Adrenal gland (tissue), 12 donors: ENCODE results near the gene HARS2. TPM values are rescaled to one million over a fixed set of nuclear protein-coding genes. Genes with fewer than 3 reads are reported as not detected.
"Not testable (repeated sequence)": the region's sequence is repeated elsewhere in the genome, so short reads cannot be mapped to it uniquely, and the experiment has no call there.

Source experiments
- DNase-seq, 7 donors: peaks; one replicate each; pipeline ENCODE4 v3.0.0-alpha.2; 2019 to 2020
- H3K27ac ChIP-seq, 5 donors: fragments of 200-600 bp; sonication (generic) in 4 of 5; 1 replicate in 3 of 5; 2 replicates in 2 of 5; pipeline versions ENCODE4 v1.5.1 to v1.8.0; 2016 to 2020; ENCODE audit warnings: mild to moderate bottlenecking in 1 of 5
- H3K27me3 ChIP-seq: fragments of 200-600 bp; 2 replicates; pipeline ENCODE4 v1.8.0; 2021
- H3K36me3 ChIP-seq, 2 donors: fragments of 200-600 bp; replicated peaks in 1 of 2; 1 replicate in 1 of 2; 2 replicates in 1 of 2; pipeline versions ENCODE4 v1.5.1 to v1.8.0; 2018 to 2022
- H3K4me1 ChIP-seq, 2 donors: fragments of 200-600 bp; replicated peaks in 1 of 2; 1 replicate in 1 of 2; 2 replicates in 1 of 2; pipeline versions ENCODE4 v1.5.1 to v1.8.0; 2018 to 2021
- H3K4me3 ChIP-seq, 4 donors: fragments of 200-600 bp; sonication (generic) in 3 of 4; one replicate each; pipeline ENCODE4 v1.5.1; 2016 to 2018
- H3K9me3 ChIP-seq, 3 donors: fragments of 200-600 bp; sonication (generic) in 1 of 3; replicated peaks in 1 of 3; 1 replicate in 2 of 3; 2 replicates in 1 of 3; pipeline versions ENCODE4 v1.5.1 to v1.8.0; 2016 to 2021
- CTCF ChIP-seq, 6 experiments: fragments of 450-650 bp in 4 of 6; fragments of 200-600 bp in 2 of 6; sonication (generic) in 1 of 6; IDR thresholded peaks; 1 replicate in 5 of 6; 2 replicates in 1 of 6; pipeline versions ENCODE4 v1.5.1 to v1.8.0; 2016 to 2021; ENCODE audit warnings: antibody characterized with exemption in 6 of 6, mild to moderate bottlenecking in 2 of 6, moderate library complexity in 1 of 6
- POLR2A ChIP-seq, 2 donors: fragments of 450-650 bp; IDR thresholded peaks; one replicate each; pipeline ENCODE4 v1.6.1; 2017; ENCODE audit warnings: antibody characterized with exemption in 2 of 2, mild to moderate bottlenecking in 2 of 2, moderate library complexity in 1 of 2
- WGBS, 4 donors: extraction: QIAGEN DNeasy Blood & Tissue Kit in 2 of 4; methylation state at CpG; one replicate each; pipeline versions ENCODE4 v1.1.5 to v1.1.7; 2013 to 2017; 5-methylcytosine and 5-hydroxymethylcytosine counted together
- intact Hi-C, 2 donors: fragments of 100-400 bp; cut with DNase I; formaldehyde crosslinking; loops; one replicate each; pipeline versions ENCODE4 v1.14.1 to v1.15.0; 2022 to 2023
- polyA plus RNA-seq, 3 donors: library from polyadenylated mRNA; stranded (reverse); fragments of 200-250 nt in 2 of 3; fragments of 350-450 nt in 1 of 3; fragmentation: Illumina TruSeq in 1 of 3; extraction: RNeasy Lipid Tissue Mini Kit (QIAGEN cat#74804) in 1 of 3; gene quantifications; one replicate each; pipeline ENCODE4 v1.2.3, GENCODE V29; 2013 to 2014
- total RNA-seq, 9 donors: library from RNA; depleted of rRNA in 4 of 9; stranded (reverse); fragments of >200 nt in 4 of 9; fragments of 120-200 nt in 1 of 9; fragmentation: NEBNext Ultra II Directional in 1 of 9; extraction: Animal tissue kit (Norgen Biotek cat#: 25700) in 1 of 9; gene quantifications; one replicate each; pipeline versions ENCODE4 v1.1.0 to v1.2.4, GENCODE V29; 2013 to 2023
- donor health status: healthy with polysubstance abuse.
- donor health status: Bipolar disorder and iron deficiency.
- donor health status: DM: yes; HTN: yes; CAD: no.
- donor health status: DM: no; HTN: no; CAD: no.
- donor health status: DM: no; HTN: no; CAD: no.
- donor health status: DM: yes; HTN: yes; CAD: no.

The HARS2 gene
- total and polyA plus RNA-seq, 12 donors: 21.3 to 51.2 (median 31.6) TPM

GRCh38 chr5:140642718-140643117 is 48.5 kb upstream of the HARS2 start:
- Histone ChIP-seq H3K27ac (peak overlapping the region in 1 of 5 donors; percentile 7), H3K4me3 (no peak overlapping the region), H3K27me3 (no peaks in the 10 kb centered on the region), H3K4me1 (peaks cover 17 to 20% of the 10 kb centered on the region in 2 donors), H3K36me3 (peaks cover 0 to 34% of the 10 kb centered on the region in 2 donors), H3K9me3 (no peaks in the 10 kb centered on the region)
- DNase-seq: peak in 6 of 7 donors; percentile 31 to 81 (median 62)
- WGBS, 4 donors: 50 to 78% (median 56%) methylated on average over 3 of the region's 3 CpGs
- no peak for TF ChIP-seq POLR2A (IDR thresholded peaks at IDR 0.05)
- no peak for TF ChIP-seq CTCF (IDR thresholded peaks at IDR 0.05)
- intact Hi-C loops: loop anchor here (5.0 to 10.0 kb wide), 2 partner anchors 70 to 278 kb away; partner anchors contain the start of gene SLC4A9 (in 1 of the 2)

- no peaks in the 10 kb centered on the region for H3K27me3 ChIP-seq
- peaks cover 12 to 21% of the 10 kb centered on the region in 2 donors for H3K4me1 ChIP-seq
- peak overlapping the region; percentile 60 to 91 (median 78) for H3K4me3 ChIP-seq
- no peaks in the 10 kb centered on the region for H3K9me3 ChIP-seq
- H3K36me3 ChIP-seq: peaks cover 0 to 68% of the 10 kb centered on the region in 2 donors
- H3K27ac ChIP-seq: peak overlapping the region in 4 of 5 donors; percentile 81 to 84 (median 82)
- peak in 1 of 7 donors; percentile 43 for DNase-seq
- no peak for TF ChIP-seq CTCF (IDR thresholded peaks at IDR 0.05)
- no peak for TF ChIP-seq POLR2A (IDR thresholded peaks at IDR 0.05)
- 0 to 4% (median 1%) methylated on average over 7 to 27 of the region's 27 CpGs for WGBS, 4 donors
- intact Hi-C loops: loop anchor here in 1 of 2 donors (10.0 kb wide), 1 partner anchor 282 kb away; the partner anchor contains the start of gene SLC4A9
Measured at GRCh38 chr5:140647042-140647419, 44.2 kb upstream of the HARS2 start.

GRCh38 chr5:140658870-140659269 is 32.4 kb upstream of the HARS2 start:
- Histone ChIP-seq H3K27me3 (no peaks in the 10 kb centered on the region), H3K4me3 (no peak overlapping the region), H3K9me3 (no peaks in the 10 kb centered on the region), H3K36me3 (peaks cover 0 to 96% of the 10 kb centered on the region in 2 donors), H3K27ac (no peak overlapping the region), H3K4me1 (peaks cover 0 to 5% of the 10 kb centered on the region in 2 donors)
- TF ChIP-seq CTCF (IDR thresholded peaks at IDR 0.05) (no peak), POLR2A (IDR thresholded peaks at IDR 0.05) (no peak)
- WGBS, 4 donors: 93 to 98% (median 97%) methylated on average over 17 of the region's 17 CpGs
- intact Hi-C loops: no loop called here
- DNase-seq: no peak

- H3K9me3 ChIP-seq, H3K27me3 ChIP-seq, H3K27ac ChIP-seq, H3K4me3 ChIP-seq, DNase-seq, H3K4me1 ChIP-seq, intact Hi-C loops: not testable (repeated sequence)
- peaks cover 0 to 81% of the 10 kb centered on the region in 2 donors for H3K36me3 ChIP-seq
- WGBS, 4 donors: 82 to 90% (median 88%) methylated on average over 6 of the region's 6 CpGs
Measured at GRCh38 chr5:140660371-140660770, 30.9 kb upstream of the HARS2 start.

- Histone ChIP-seq H3K9me3 (no peaks in the 10 kb centered on the region), H3K4me1 (peaks cover 10 to 21% of the 10 kb centered on the region in 2 donors), H3K36me3 (peaks cover 0 to 58% of the 10 kb centered on the region in 2 donors), H3K4me3 (peak overlapping the region; percentile 57 to 92 (median 74)), H3K27me3 (no peaks in the 10 kb centered on the region), H3K27ac (peak overlapping the region; percentile 57 to 98 (median 92))
- WGBS, 4 donors: 6 to 32% (median 9%) methylated on average over 18 of the region's 18 CpGs
- TF ChIP-seq CTCF (IDR thresholded peaks at IDR 0.05) (no peak), POLR2A (IDR thresholded peaks at IDR 0.05) (no peak)
- intact Hi-C loops: no loop called here
- no peak for DNase-seq
Measured at GRCh38 chr5:140664030-140664358, 27.3 kb upstream of the HARS2 start.
